Activated CD4-positive, CD25-positive, alpha-beta regulatory T cell treated with anti-CD3 and anti-CD28 coated beads, Interleukin-2, amount 50 U/mL, for 24 hours (primary cell): Measurements from ENCODE around the gene SOX30.

Experiments used
- ATAC-seq, 2 donors: fragments of 150-1000 bp; cut with Tn5 transposase; one replicate each; pipeline ENCODE4 v1.10.0; 2021; ENCODE audit warnings: mild to moderate bottlenecking in 1 of 2, moderate library complexity in 1 of 2

The SOX30 gene

GRCh38 chr5:157607371-157608161, 44.7 kb downstream of the SOX30 start:
- ATAC-seq, result peak; percentile 55 to 57

DNA sequence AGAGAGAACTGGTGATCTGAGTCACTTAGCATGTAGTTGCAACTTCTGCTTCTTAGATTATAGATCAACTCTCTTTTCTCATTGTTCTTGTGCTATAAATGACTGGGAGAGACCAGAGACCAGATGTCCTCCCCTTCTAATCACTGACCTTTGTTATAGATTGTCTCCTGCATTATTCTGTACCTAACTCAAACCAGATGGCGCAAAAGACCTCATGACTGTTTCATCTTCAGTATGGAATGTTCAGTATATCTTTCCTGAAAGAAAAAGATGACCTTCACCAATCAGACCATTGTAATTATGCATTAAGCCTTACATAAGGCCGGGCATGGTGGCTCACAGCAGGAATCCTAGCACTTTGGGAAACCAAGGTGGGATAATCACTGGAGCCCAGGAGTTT, 46.2 kb downstream of the SOX30 start:
- ATAC-seq, result no peak

GRCh38 chr5:157603333-157604190, 48.7 kb downstream of the SOX30 start:
- ATAC-seq, result peak; percentile 58 to 63

GRCh38 chr5:157602505-157602904, 49.7 kb downstream of the SOX30 start:
- ATAC-seq, result peak; percentile 45 to 52

DNA sequence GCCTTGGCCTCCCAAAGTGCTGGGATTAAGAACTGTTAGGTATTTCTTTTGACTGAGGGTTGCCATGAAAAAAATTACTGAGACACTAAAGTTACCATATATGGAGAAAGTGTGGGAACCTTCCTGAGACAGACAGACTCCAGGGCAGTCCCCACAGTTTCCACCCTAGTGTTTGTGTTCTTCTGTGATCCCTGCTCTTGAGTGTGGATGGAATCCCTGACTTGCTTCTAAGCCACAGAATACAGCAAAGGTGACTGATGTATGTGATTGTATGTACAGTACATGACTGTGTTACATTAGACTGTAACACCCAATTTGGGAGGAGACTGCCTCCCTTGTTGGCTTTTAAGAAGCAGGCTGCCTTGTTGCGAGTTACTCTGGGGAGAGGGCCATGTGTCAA, 52.0 kb downstream of the SOX30 start:
- ATAC-seq, result no peak

- ATAC-seq, result no peak
Observed at GRCh38 chr5:157599565-157599964, 52.7 kb downstream of the SOX30 start.

DNA sequence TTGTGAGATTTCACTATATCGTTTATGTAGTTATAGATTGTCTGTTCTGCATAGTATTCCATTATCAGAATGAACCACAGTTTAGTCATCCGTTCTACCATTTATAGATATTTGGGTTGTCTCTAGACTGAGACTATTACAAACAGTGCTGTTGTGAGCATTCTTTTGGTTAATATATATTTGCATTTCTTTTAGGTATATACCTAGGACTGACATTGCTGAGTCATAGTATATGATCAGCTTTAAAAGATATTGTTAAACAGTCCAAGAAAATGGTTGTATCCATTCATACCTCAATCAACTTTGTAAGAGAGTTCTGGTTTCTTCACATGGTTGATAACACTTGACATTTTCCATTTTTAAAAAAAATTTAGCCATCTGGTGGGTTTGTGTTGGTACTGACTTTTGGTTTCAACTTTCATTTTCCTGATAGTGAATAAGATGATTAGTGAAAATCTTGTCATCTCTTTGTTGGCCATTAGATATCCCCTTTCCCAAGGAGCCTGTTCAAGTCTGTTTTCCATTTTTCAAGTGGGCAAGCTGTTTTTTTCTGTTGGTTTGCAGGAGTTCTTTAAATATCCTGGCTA, 53.8 kb downstream of the SOX30 start:
- peak; percentile 29 to 48 for ATAC-seq

GRCh38 chr5:157597277-157597676, 55.0 kb downstream of the SOX30 start:
- no peak for ATAC-seq

DNA sequence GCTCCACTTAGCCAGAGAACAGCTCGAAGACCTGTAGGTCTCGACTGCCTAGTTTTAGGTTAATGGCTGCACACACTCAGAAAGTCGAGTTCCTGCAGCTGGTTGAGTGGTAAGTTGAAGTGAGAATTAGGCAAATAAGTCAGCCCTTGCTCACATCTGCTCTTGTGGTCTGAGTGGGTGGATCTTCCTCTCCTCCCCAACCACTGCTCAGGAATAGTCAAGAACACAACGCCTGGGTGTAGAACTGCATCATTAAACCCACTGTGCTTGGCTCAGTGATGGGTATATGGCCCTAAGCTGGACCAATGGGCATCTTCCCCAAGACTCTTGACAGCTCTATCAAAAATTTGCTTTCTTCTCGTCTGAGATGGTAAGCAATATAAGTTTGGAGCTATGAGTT, 55.8 kb downstream of the SOX30 start:
- ATAC-seq, result peak; percentile 61 to 69

DNA sequence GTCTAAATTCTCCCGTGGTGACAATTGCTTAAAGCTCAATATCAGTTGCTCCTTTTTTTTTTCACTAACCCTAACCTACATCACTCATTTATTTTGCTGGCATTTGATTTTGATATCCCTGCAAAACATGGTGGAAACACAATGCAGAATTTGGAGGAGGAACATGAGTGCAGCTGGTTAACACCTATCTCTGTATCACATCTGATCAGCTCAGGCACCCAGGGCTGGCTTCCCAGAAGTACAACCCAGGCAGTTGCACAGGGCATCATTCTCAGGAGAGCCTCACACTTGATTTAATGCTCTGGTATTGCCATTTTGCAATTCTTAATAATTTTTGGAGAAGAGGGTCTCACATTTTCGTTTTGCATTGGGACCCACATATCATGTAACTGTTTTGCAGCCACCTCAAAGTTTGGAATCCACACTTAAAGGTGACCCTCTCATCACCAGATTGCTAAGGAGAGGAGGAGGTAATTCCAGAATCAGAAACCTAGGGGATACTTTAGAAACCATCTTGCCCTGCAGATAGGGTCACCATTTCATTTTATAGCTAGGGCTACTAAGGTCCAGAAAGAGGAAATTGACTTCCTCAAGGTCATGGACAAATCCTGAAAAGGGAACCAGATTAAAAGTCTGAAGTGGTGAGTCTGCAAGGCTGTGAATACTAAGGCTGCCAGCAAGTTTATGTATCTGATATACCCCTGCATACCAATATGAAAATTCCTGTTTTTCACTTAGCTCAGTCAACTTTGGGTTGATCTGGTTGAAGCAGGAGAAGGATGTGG, 57.4 kb downstream of the SOX30 start:
- ATAC-seq, result no peak

DNA sequence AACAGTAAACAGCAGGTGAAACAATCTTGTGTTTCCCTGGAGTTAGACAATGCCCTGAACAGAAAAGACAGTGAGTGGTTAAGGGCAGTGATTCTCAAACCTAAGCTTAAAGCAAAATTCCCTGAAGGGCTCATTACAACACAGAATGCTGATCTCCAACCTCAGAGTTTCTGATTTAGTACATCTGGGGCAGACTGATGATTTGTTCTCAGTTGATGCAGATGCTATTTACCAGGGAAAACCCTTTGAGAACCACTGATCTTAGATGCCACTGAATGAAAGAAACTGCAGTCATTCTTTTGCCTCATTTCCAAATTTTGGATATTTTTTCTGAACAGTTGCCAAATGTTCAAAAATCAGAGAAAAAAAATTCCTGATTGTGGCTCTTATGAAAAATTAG, 58.0 kb downstream of the SOX30 start:
- peak; percentile 8 to 39 for ATAC-seq

- ATAC-seq, result no peak
Observed at GRCh38 chr5:157593052-157593757, 59.0 kb downstream of the SOX30 start.

DNA sequence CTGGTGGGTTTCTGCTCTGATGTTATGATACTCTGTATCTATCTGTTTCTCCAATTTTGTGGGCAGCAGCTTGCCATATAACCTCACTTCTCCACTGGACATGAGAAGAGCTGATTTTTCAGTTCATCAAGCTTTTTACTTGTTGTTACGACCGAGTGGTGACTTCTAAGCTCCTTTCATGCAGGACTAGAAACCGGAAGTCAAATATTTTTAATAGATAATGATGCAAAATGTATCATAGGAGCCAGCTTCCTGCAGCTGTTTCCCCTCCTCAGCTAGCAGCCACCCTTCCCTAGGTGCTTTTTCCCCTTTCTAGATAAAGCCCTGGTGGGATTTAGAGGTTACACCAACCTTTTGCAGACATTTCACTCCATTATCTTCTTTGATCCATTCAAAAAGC, 59.6 kb downstream of the SOX30 start:
- ATAC-seq, result no peak

- no peak for ATAC-seq
Observed at GRCh38 chr5:157590478-157590877, 61.8 kb downstream of the SOX30 start.

- no peak for ATAC-seq
Observed at GRCh38 chr5:157584628-157585027, 67.6 kb downstream of the SOX30 start.

DNA sequence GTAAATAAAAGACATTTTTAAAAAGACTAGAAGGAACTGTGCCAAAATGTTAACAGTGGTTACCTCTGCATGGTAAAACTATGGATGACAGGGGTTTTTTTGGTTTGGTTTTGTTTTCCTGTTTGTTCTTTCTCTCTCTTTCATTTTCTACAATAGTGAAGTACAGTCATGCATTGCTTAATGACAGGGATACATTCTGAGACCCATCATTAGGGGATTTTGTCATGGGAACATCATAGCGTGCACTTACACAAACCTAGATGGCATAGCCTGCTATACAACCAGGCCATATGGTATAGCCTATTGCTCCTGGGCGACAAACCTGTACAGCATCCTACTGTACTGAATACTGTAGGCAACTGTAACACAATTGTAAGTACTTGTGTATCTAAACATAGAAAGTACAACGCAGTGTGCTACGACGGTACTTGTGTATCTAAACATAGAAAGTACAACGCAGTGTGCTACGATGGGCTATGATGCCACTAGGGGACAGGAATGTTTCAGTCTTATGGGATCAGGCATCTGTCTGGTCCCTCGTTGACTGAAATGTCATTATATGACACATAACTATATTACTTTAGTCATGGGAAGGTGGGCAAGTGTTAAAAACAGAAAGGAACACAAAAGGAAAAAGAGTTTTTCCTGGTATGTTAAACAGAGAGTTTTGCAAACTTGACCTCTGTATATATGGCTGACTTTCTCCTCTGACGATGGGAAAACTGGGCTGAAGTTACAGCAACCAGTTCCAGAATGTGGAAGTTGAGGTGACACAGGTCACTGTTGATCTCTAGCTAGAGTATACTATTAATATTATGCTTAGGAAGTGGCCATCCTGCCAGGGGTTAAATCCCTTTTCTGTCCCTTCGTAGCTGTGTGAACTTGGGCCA, 69.3 kb downstream of the SOX30 start:
- peak; percentile 71 to 86 for ATAC-seq

GRCh38 chr5:157581901-157582300, 70.3 kb downstream of the SOX30 start:
- ATAC-seq, result no peak

DNA sequence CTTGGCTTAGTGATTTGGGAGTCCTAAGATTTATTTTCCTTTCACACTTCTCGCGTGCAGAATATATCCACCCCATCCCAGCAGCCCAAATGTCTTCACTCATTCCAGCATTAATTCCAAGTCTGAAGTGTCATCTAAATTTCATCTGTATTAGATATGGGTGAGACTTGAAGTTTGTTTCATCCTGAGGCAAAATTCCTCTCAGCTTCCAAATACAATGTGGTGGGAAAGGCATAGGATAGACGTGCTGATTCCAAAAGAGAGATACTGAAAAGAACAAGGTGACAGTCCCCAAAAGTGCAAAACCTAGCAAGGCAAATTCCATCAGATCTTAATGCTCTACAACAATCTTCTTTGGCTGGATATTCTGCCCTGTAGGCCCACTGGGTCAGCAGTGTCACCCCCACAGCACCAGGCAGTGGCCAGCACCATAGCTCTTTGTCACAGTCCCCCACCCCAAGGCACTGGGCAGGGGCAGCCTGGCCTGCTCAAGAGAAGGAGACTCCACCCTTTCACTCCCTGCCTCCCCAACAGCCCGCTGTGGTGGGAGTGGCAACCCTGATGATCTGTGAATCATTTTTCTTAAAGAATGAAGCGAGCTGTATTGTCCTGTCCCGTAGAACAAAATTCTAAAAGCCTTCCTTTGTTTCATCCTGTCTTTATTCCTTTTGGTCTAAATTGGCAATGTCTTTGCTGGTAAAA, 74.0 kb downstream of the SOX30 start:
- no peak for ATAC-seq

- no peak for ATAC-seq
Observed at GRCh38 chr5:157576678-157577077, 75.6 kb downstream of the SOX30 start.
